CD4-positive, alpha-beta T cell treated with Interleukin-4 for 1 hour (primary cell): Measurements from ENCODE around the gene UGGT2.
"Not testable (repeated sequence)": the region's sequence is repeated elsewhere in the genome, so short reads cannot be mapped to it uniquely, and the experiment has no call there.

Experiments used
- DNase-seq, 2 donors: peaks; one replicate each; pipeline ENCODE4 v3.0.0-alpha.2; 2020 to 2022

The UGGT2 gene

GRCh38 chr13:95789315-95789714 is 263.9 kb downstream of the UGGT2 start:
- not testable (repeated sequence) for DNase-seq

GRCh38 chr13:95788100-95788463 is 265.1 kb downstream of the UGGT2 start:
- DNase-seq: no peak

DNA sequence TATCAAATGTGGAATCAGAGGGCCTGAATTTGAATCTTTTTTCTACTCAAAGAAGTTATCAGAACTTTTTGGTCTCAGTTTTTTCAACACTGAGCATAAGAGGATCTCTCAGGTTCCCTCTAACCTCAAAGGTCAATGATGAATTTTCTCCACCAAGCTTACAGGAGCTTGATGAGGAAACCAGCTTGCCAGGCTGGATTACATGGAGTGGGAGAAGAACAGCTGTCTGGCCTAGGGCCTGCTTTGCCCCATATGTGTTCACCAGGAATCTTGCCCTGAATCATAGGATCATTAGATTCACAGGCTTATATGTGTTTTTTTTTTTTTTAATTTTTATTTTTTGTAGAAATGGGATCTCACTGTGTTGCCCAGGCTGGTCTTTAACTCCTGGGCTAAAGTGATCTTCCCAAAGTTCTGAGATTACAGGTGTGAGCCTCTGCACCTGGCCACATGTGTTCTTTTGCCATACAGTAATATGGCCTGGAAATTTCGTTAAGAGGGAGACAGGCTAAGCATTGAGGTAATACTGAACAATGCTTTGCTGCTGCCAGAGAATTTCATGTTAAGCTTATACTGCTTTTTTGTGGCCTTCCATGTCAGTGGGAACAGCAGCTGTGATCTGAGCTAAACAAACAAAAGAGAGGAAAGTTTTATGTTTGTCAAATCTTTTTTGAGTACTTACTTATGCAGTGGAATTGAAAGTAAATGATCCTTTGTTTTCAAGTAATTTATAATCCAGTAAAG is 265.7 kb downstream of the UGGT2 start:
- DNase-seq: no peak

DNA sequence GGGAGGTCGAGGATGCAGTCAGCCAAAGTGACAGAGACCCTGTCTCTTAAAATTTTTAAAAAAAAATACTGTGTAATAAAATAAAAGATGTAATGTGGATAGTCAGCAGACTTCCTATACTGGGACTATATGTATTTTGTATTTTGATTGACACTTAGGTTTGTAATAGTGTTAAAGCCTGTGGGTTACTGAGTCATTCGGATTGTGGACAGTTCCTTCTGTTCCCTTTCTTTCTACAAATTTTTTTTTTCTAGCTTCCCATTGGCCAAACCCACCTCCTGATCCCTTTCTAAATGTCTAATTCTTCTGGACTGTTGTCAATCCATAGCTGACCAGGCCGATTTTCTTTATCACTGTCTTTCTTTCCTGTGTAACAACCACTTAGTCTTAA is 268.3 kb downstream of the UGGT2 start:
- no peak for DNase-seq

GRCh38 chr13:95784161-95784899 is 268.9 kb downstream of the UGGT2 start:
- DNase-seq: no peak

DNA sequence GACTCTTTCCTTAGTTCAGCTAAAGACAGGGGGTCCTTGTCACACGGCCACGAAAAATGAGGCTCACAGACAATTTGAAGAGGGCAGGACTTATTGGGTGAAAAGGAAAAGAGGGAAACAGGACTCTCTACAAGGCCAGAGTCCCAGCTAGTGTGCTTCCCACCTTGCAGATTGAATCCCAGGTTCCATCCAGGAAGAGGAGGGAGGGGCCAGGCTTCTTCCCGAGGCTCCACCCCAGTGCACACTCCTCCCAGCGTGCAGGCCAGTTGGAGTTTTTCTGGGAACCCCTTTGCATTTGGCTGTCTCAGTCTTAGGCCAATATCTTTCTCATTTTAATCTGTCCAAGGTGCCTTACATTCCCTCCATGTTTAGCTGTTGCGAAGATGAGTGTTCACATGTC is 269.5 kb downstream of the UGGT2 start:
- no peak for DNase-seq

DNA sequence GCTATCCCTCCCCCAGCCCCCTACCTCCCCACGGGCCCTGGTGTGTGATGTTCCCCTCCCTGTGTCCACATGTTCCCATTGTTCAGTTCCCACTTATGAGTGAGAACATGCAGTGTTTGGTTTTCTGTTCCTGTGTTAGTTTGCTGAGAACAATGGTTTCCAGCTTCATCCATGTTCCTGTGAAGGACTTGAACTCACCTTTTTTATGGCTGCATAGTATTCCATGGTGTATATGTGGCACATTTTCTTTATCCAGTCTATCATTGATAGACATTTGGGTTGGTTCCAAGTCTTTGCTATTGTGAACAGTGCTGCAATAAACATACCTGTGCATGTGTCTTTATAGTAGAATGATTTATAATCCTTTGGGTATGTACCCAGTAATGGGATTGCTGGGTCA is 271.3 kb downstream of the UGGT2 start:
- DNase-seq: not testable (repeated sequence)

DNA sequence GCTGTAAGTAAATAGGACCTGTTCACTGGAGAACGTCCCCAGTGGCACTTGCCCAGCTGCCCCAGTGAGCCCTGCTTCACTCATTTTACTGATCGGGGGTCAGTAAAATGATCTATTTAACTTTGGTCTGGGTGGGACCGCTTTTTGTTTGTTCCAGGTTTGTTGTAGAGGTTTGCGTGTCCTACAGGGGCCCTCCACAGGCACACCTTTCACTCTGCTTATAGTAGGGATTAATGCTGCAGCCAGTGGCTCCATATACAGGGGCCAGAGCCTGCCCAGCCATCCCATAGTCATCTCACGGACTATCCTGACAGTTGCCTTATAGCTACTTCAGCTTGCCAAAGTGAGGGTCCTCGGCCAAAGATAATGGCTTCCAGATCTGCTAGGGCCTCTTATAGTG is 272.2 kb downstream of the UGGT2 start:
- DNase-seq: no peak

- no peak for DNase-seq
These were observed 273.7 kb downstream of the UGGT2 start for GRCh38 chr13:95779522-95779921.

- DNase-seq: no peak
These were observed 281.3 kb downstream of the UGGT2 start for GRCh38 chr13:95771905-95772304.

DNA sequence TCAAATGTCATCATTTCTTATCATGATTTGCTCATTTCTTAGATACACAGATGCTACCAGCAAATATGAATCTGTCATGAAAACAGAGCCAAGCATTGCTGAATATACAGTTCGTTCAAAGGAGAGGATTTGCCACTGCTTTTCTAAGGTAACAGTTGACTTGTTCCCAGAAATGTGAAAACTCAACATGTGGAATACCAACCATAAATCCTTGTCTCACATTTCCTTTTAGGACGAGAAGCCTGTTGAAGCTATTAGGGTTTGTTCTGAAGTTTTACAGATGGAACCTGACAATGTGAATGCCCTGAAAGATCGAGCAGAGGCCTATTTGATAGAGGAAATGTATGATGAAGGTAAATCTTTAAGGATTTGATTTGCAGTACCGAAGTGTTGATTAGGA is 289.6 kb downstream of the UGGT2 start:
- DNase-seq: no peak

GRCh38 chr13:95762626-95763025 is 290.6 kb downstream of the UGGT2 start:
- not testable (repeated sequence) for DNase-seq

DNA sequence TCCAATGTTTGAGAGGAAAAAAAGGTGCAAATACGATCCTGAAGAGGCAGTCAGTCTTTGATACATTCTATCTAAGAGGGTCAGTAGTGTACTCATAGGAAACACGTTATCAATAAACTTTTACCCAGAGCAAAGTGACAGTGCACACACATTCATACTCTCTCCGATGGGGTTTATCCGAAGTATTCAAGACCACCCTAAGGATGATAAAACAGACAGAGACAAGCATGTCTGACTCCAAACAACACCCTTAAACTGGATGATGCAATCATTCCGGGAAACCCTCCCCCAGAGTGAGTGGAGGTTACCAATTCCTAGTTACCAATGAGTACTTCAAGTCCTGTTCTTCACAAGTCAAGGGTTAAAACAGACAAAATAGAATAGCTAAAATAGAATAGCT is 297.1 kb downstream of the UGGT2 start:
- DNase-seq: no peak

DNA sequence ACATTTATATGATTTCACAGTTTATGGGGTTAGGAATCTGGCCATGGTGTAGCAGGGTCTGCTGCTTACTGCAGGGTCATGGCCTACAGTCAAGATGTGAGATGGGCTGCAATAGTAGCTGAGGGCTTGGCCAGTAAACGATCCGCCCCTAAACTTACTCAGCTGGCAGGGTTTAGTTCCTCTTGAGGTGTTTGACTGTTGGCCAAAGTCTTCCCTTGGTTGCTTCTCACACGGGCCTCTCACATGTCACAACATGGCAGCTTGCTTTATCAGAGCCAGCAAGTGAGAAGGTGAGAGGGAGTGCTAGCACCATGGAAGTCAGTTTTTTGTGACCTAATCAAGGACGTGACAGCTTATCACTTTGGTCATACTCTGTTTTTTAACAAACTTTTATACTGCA is 299.1 kb downstream of the UGGT2 start:
- no peak for DNase-seq

GRCh38 chr13:95752677-95753076 is 300.5 kb downstream of the UGGT2 start:
- DNase-seq: no peak
